Erythroblast (primary cell): Measurements from ENCODE around the gene SYNE2.
"Not testable (repeated sequence)": the region's sequence is repeated elsewhere in the genome, so short reads cannot be mapped to it uniquely, and the experiment has no call there.

Source experiments
- GATA1 ChIP-seq: IDR thresholded peaks from 2 replicates; pipeline ENCODE4 v1.6.1; 2011; ENCODE audit warnings: low read depth, mild to moderate bottlenecking, control low read depth, low read length, moderate library complexity
- POLR2A ChIP-seq: IDR thresholded peaks from 2 replicates; pipeline ENCODE4 v1.6.1; 2011; ENCODE audit warnings: mild to moderate bottlenecking, low read length

DNA sequence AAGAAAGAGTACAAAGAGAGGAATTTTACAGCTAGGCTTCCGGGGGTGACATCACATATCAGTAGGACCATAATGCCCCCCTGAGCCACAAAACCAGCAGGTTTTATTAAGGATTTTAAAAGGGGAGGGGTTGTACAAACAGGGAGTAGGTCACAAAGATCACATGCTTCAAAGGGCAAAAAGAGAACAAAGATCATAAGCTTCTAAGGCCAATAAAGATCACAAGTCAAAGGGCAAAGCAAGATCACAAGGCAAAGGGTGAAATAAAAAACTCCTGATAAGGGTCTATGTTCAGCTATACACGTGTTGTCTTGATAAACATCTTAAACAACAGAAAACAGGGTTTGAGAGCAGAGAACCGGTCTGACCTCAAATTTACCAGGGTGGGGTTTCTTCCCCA lies 41.1 kb upstream of the SYNE2 start:
- TF ChIP-seq POLR2A, GATA1: not testable (repeated sequence)
